Uterus (tissue), 2 donors: ENCODE results near the gene SNRK.

Experiments used
- CTCF ChIP-seq, 4 experiments: fragments of 200-600 bp in 2 of 4; fragments of 450-650 bp in 2 of 4; sonication (generic) in 2 of 4; IDR thresholded peaks; one replicate each; pipeline ENCODE4 v1.5.1; 2016 to 2019; ENCODE audit warnings: antibody characterized with exemption in 4 of 4, mild to moderate bottlenecking in 2 of 4, moderate library complexity in 1 of 4
- POLR2A ChIP-seq, 2 donors: fragments of 450-650 bp; IDR thresholded peaks; one replicate each; pipeline ENCODE4 v1.6.1; 2016; ENCODE audit warnings: antibody characterized with exemption in 2 of 2, mild to moderate bottlenecking in 1 of 2, moderate library complexity in 1 of 2

GRCh38 chr3:43370293-43370980, 84.1 kb downstream of the SNRK start:
- TF ChIP-seq CTCF (IDR thresholded peaks at IDR 0.05) (no peak), POLR2A (IDR thresholded peaks at IDR 0.05) (no peak)
